Measurements from ENCODE around the gene PDZD4.

PDZD4 gene

GRCh38 chrX:153761863-153762262 lies 68.5 kb downstream of the PDZD4 start:
- no peaks in the 10 kb centered on the region for H3K27me3 ChIP-seq (ENCODE audit: insufficient read depth, low read length)
- no peaks in the 10 kb centered on the region for H3K9me3 ChIP-seq (ENCODE audit: insufficient read depth, low read depth, low read length)
- peaks cover 4% of the 10 kb centered on the region; the same call in 1 of the 2 replicates for H3K4me1 ChIP-seq (ENCODE audit: insufficient read depth, low read length)
- WGBS = 84% methylated on average over 15 of the region's 15 CpGs
- no peak overlapping the region for H3K4me3 ChIP-seq (ENCODE audit: low read length)
- no peak overlapping the region for H3K27ac ChIP-seq (ENCODE audit: low read depth, low read length)
- H3K9ac ChIP-seq (ENCODE audit: low read depth, low read length) = no peak overlapping the region
- H3K36me3 ChIP-seq (ENCODE audit: insufficient read depth, low read length) = no peaks in the 10 kb centered on the region

DNA sequence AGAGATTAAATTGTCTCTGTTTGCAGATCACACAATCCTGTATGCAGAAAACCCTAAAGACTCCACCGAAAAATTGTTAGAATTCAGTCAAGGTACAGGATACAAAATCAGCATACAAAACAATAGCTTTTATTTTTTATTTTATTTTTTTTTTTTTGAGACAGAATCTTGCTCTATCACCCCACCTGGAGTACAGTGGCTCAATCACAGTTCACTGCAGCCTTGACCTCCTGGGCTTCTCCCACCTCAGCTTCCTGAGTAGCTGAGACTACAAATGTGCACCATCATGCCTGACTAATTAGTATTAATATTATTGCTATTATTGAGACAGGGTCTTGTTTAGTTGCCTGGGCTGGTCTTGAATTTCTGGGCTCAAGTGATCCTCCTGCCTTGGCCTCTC lies 75.2 kb downstream of the PDZD4 start:
- no peak overlapping the region for H3K9ac ChIP-seq (ENCODE audit: low read depth, low read length)
- no peaks in the 10 kb centered on the region for H3K27me3 ChIP-seq (ENCODE audit: insufficient read depth, low read length)
- no peak overlapping the region for H3K4me3 ChIP-seq (ENCODE audit: low read length)
- no peaks in the 10 kb centered on the region for H3K36me3 ChIP-seq (ENCODE audit: insufficient read depth, low read length)
- H3K27ac ChIP-seq (ENCODE audit: low read depth, low read length) = no peak overlapping the region
- WGBS = 83% methylated on average over 1 of the region's 1 CpG
- no peaks in the 10 kb centered on the region for H3K9me3 ChIP-seq (ENCODE audit: insufficient read depth, low read depth, low read length)
- no peaks in the 10 kb centered on the region for H3K4me1 ChIP-seq (ENCODE audit: insufficient read depth, low read length)
